Neural crest cell (in vitro differentiated cells): Measurements from ENCODE around the gene ZNF529. TPM values are rescaled to one million over a fixed set of nuclear protein-coding genes. Genes with fewer than 3 reads are reported as not detected.

Experiments used
- DNase-seq: peaks from one replicate; pipeline ENCODE4 v3.0.0; 2021; ENCODE audit warnings: low read depth, mixed read lengths, low spot score
- H3K27ac Mint-ChIP-seq: one replicate; pipeline ENCODE4 v1.8.0; 2021; ENCODE audit warnings: mild to moderate bottlenecking, mixed read lengths; ENCODE audit not compliant: unreplicated experiment
- H3K27me3 Mint-ChIP-seq: 2 replicates; pipeline ENCODE4 v1.8.0; 2021; ENCODE audit warnings: low read depth, mild to moderate bottlenecking, mixed read lengths
- H3K36me3 Mint-ChIP-seq: 2 replicates; pipeline ENCODE4 v1.8.0; 2021; ENCODE audit warnings: low read depth, mild to moderate bottlenecking, mixed read lengths
- H3K4me1 Mint-ChIP-seq: 2 replicates; pipeline ENCODE4 v1.8.0; 2021; ENCODE audit warnings: mixed read lengths
- H3K4me3 Mint-ChIP-seq: one replicate; pipeline ENCODE4 v1.8.0; 2021; ENCODE audit warnings: mild to moderate bottlenecking, mixed read lengths
- H3K9me3 Mint-ChIP-seq: 2 replicates; pipeline ENCODE4 v1.8.0; 2021; ENCODE audit warnings: mixed read lengths
- total RNA-seq: library from RNA; stranded (reverse); gene quantifications from 2 replicates; pipeline ENCODE4 v1.2.1, GENCODE V29; 2021
- TF ChIP-seq, protein P1 (sequence below): fragments of 200-600 bp; sonication (generic); conservative IDR thresholded peaks from 2 replicates; pipeline ENCODE4 v1.5.0; 2021; ENCODE audit warnings: antibody characterized with exemption, mild to moderate bottlenecking

ZNF529 gene
- total RNA-seq, 1 donor from 2014 or later: 19.9 TPM

- peaks cover 8% of the 10 kb centered on the region for H3K9me3 Mint-ChIP-seq
- H3K36me3 Mint-ChIP-seq: peaks cover 47% of the 10 kb centered on the region
- peak overlapping the region; percentile 35 for H3K4me3 Mint-ChIP-seq
- TF ChIP-seq, protein P1, sequence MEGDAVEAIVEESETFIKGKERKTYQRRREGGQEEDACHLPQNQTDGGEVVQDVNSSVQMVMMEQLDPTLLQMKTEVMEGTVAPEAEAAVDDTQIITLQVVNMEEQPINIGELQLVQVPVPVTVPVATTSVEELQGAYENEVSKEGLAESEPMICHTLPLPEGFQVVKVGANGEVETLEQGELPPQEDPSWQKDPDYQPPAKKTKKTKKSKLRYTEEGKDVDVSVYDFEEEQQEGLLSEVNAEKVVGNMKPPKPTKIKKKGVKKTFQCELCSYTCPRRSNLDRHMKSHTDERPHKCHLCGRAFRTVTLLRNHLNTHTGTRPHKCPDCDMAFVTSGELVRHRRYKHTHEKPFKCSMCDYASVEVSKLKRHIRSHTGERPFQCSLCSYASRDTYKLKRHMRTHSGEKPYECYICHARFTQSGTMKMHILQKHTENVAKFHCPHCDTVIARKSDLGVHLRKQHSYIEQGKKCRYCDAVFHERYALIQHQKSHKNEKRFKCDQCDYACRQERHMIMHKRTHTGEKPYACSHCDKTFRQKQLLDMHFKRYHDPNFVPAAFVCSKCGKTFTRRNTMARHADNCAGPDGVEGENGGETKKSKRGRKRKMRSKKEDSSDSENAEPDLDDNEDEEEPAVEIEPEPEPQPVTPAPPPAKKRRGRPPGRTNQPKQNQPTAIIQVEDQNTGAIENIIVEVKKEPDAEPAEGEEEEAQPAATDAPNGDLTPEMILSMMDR: no peak
- DNase-seq: no peak
- no peaks in the 10 kb centered on the region for H3K27me3 Mint-ChIP-seq
- H3K27ac Mint-ChIP-seq: no peak overlapping the region
- H3K4me1 Mint-ChIP-seq: peaks cover 8% of the 10 kb centered on the region
Observed at GRCh38 chr19:36579255-36579654, 6.2 kb upstream of the ZNF529 start.

DNA sequence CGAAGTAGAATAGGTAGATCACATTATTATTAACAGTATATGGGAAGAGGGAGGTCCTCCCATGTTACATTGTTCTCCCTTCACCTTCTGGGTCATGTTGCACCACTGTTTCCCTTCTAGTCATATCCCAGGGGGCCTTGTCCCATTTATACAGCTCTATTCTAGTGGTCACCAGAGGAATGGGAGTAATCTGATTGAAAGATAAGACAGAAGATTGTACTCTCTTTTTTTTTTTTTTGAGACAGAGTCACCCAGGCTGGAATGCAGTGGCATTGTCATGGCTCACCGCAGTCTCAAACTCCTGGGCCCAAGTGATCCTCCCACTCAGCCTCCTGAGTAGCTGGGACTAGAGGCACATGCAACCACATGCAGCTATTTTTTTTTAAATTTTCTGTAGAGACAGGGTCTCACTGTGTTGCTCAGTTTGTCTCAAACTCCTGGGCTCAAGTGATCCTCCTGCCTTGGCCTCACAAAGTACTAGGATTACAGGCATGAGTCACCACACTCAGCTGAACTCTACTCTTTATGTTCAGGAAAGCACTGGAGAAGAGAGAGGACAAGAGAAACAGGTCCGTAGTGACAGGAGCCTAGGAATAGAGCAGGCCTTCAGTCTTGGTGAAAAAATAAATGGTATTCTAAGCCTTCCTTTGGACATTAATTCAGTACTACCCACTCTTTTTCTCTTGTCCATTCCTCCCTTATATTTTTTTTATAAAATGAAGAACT lies 4.3 kb upstream of the ZNF529 start:
- Mint-ChIP-seq H3K36me3 (peaks cover 48% of the 10 kb centered on the region), H3K27ac (no peak overlapping the region), H3K4me1 (peaks cover 25% of the 10 kb centered on the region), H3K4me3 (peak overlapping the region; percentile 49), H3K27me3 (no peaks in the 10 kb centered on the region), H3K9me3 (peaks cover 8% of the 10 kb centered on the region)
- no peak for DNase-seq
- TF ChIP-seq, protein P1: no peak

- no peaks in the 10 kb centered on the region for H3K27me3 Mint-ChIP-seq
- H3K27ac Mint-ChIP-seq: no peak overlapping the region
- no peaks in the 10 kb centered on the region for H3K9me3 Mint-ChIP-seq
- H3K4me1 Mint-ChIP-seq: peaks cover 34% of the 10 kb centered on the region
- DNase-seq: no peak
- TF ChIP-seq, protein P1: no peak
- peak overlapping the region; percentile 94 for H3K4me3 Mint-ChIP-seq
- peaks cover 36% of the 10 kb centered on the region for H3K36me3 Mint-ChIP-seq
Observed at GRCh38 chr19:36574741-36575140, 1.6 kb upstream of the ZNF529 start.

DNA sequence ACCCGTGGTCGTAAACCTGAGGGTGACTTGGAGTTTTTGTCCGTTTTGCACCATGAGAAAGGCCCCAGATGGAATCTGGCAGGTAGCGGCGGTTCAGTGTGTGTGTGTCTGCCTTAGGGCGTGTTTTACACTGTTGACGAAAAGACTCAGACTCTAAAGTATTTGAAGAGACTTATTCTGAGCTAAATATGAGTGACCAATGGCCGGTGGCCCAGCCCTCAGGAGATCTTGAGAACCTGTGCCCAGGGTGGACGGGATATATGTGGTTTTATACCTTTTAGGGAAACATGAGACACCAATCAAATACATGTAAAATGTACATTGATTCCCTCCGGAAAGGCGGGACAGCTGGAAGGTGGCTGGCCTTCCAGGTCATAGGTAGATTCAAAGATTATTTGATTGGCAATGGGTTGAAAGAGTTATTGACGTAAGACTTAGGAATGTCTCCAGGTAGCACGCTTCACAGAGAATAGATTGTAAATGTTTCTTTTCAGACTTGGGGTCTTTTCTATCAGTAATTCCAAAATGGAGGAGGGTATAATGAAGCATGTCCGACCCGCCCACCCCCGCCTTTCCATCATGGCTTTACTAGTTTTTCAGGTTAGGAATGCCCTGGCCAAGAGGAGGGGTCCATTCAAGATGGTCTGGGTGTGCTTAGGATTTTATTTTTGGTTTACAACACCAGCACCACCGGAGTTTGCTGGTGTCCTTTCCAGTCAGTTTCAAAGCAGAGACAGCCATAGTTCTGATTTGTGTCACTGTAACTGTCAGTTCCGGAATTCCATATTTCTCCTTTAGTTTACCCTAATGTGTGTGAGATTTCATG lies 1.0 kb upstream of the ZNF529 start:
- Mint-ChIP-seq H3K27ac (peak overlapping the region; percentile 84), H3K36me3 (peaks cover 35% of the 10 kb centered on the region), H3K27me3 (no peaks in the 10 kb centered on the region), H3K9me3 (no peaks in the 10 kb centered on the region), H3K4me3 (peak overlapping the region; percentile 94), H3K4me1 (peaks cover 34% of the 10 kb centered on the region)
- TF ChIP-seq, protein P1: no peak
- DNase-seq: no peak

GRCh38 chr19:36572593-36573019 lies 486 bp downstream of the ZNF529 start:
- Mint-ChIP-seq H3K27me3 (no peaks in the 10 kb centered on the region), H3K27ac (peak overlapping the region; percentile 98), H3K9me3 (peaks cover 6% of the 10 kb centered on the region), H3K36me3 (peaks cover 41% of the 10 kb centered on the region), H3K4me1 (peaks cover 34% of the 10 kb centered on the region), H3K4me3 (peak overlapping the region; percentile 94)
- TF ChIP-seq, protein P1: no peak
- DNase-seq: no peak
